ENCODE results near the gene MBOAT1. TPM values are rescaled to one million over a fixed set of nuclear protein-coding genes. Genes with fewer than 3 reads are reported as not detected.

Gene MBOAT1
- total RNA-seq, 1 donor from 2014 or later, result 8.5 TPM

GRCh38 chr6:20220359-20220758, 8.1 kb upstream of the MBOAT1 start:
- ATAC-seq, result no peak
- DNase-seq, result no peak
- TF ChIP-seq, protein P1, sequence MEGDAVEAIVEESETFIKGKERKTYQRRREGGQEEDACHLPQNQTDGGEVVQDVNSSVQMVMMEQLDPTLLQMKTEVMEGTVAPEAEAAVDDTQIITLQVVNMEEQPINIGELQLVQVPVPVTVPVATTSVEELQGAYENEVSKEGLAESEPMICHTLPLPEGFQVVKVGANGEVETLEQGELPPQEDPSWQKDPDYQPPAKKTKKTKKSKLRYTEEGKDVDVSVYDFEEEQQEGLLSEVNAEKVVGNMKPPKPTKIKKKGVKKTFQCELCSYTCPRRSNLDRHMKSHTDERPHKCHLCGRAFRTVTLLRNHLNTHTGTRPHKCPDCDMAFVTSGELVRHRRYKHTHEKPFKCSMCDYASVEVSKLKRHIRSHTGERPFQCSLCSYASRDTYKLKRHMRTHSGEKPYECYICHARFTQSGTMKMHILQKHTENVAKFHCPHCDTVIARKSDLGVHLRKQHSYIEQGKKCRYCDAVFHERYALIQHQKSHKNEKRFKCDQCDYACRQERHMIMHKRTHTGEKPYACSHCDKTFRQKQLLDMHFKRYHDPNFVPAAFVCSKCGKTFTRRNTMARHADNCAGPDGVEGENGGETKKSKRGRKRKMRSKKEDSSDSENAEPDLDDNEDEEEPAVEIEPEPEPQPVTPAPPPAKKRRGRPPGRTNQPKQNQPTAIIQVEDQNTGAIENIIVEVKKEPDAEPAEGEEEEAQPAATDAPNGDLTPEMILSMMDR (IDR thresholded peaks at IDR 0.05), result no peak
- intact Hi-C loops (cut with DNase I), result no loop called here
- Histone ChIP-seq H3K36me3 (no peaks in the 10 kb centered on the region), H3K27ac (no peak overlapping the region), H3K4me1 (peaks cover 9% of the 10 kb centered on the region), H3K27me3 (no peaks in the 10 kb centered on the region), H3K4me3 (no peak overlapping the region), H3K9me3 (no peaks in the 10 kb centered on the region)

DNA sequence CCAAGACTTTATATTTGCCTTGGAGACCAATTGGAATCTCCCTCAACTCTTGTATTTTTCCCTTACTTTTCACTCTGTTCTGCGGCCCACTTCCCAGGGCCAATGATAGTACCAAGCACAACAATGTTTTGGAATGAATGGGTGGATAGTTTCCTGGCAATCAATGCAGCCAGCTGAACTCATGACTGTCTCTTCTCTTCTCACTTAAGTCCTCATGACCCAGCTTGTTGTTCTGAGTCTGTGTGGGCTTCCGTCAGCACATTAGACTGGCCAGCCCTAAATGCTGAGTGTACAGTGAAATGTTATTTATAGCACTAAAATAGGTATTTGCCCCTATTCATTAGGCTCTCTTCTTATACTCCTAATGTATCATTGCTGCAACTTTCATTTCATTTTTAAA, 5.6 kb upstream of the MBOAT1 start:
- Histone ChIP-seq H3K4me3 (no peak overlapping the region), H3K27me3 (no peaks in the 10 kb centered on the region), H3K27ac (no peak overlapping the region), H3K4me1 (peaks cover 15% of the 10 kb centered on the region), H3K36me3 (no peaks in the 10 kb centered on the region), H3K9me3 (no peaks in the 10 kb centered on the region)
- TF ChIP-seq, protein P1 (IDR thresholded peaks at IDR 0.05), result no peak
- DNase-seq (no peak), ATAC-seq (peak; percentile 14)
- intact Hi-C loops (cut with DNase I), result no loop called here

GRCh38 chr6:20217324-20217855, 5.1 kb upstream of the MBOAT1 start:
- H3K27me3 ChIP-seq, result no peaks in the 10 kb centered on the region
- no peaks in the 10 kb centered on the region for H3K36me3 ChIP-seq
- peaks cover 15% of the 10 kb centered on the region for H3K4me1 ChIP-seq
- DNase-seq (no peak), ATAC-seq (no peak)
- no peaks in the 10 kb centered on the region for H3K9me3 ChIP-seq
- TF ChIP-seq, protein P1 (IDR thresholded peaks at IDR 0.05), result no peak
- intact Hi-C loops (cut with DNase I), result no loop called here
- H3K4me3 ChIP-seq, result no peak overlapping the region
- H3K27ac ChIP-seq, result no peak overlapping the region

- TF ChIP-seq, protein P1 (IDR thresholded peaks at IDR 0.05), result no peak
- Histone ChIP-seq H3K27ac (no peak overlapping the region), H3K4me1 (peaks cover 27% of the 10 kb centered on the region), H3K27me3 (no peaks in the 10 kb centered on the region), H3K36me3 (no peaks in the 10 kb centered on the region), H3K4me3 (no peak overlapping the region), H3K9me3 (no peaks in the 10 kb centered on the region)
- DNase-seq (no peak), ATAC-seq (no peak)
- intact Hi-C loops (cut with DNase I), result no loop called here
Observed at GRCh38 chr6:20215310-20215709, 3.0 kb upstream of the MBOAT1 start.

DNA sequence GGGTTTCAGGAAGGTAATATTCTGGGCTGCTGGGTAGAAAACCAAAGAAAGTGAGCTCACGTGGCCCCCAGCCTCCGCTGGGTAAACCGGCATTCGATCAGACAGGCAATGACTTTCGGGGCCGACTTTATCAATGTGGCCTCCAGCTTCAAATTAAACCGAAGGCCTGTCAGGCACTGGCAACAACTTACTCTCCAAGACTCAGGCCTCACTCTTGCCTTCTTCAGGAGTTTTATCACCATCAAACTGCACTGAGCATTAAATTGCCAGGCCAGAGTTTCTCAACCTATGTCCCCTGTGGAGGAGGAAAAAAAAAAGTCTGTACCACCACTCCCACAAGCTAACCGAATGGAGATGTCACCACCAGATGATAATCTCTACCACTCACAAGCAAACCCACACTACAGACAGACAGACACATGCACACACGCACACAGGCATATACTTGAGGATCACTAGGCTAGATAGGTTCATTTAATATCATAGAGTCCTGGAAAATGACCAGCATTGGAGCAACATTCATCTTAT, 1.1 kb upstream of the MBOAT1 start:
- intact Hi-C loops (cut with DNase I), result no loop called here
- no peak for DNase-seq
- peak overlapping the region; percentile 85 for H3K4me3 ChIP-seq
- peaks cover 29% of the 10 kb centered on the region for H3K4me1 ChIP-seq
- no peaks in the 10 kb centered on the region for H3K9me3 ChIP-seq
- no peaks in the 10 kb centered on the region for H3K36me3 ChIP-seq
- TF ChIP-seq, protein P1 (IDR thresholded peaks at IDR 0.05), result no peak
- H3K27ac ChIP-seq, result peak overlapping the region; percentile 91
- ATAC-seq, result no peak
- H3K27me3 ChIP-seq, result no peaks in the 10 kb centered on the region
